ENCODE measurements around the gene BHLHA15.

- no peak for TF ChIP-seq PRDM1 (tag by site-specific recombination; IDR thresholded peaks at IDR 0.05)
- no peak for TF ChIP-seq ZNF677 (tag by site-specific recombination; IDR thresholded peaks at IDR 0.05)
- TF ChIP-seq CTCF (tag by site-specific recombination; IDR thresholded peaks at IDR 0.05): no peak
- no peak for TF ChIP-seq ZNF292 (tag by site-specific recombination; IDR thresholded peaks at IDR 0.05; ENCODE audit: borderline replicate concordance, low read depth)
- TF ChIP-seq SP2 (tag by site-specific recombination; IDR thresholded peaks at IDR 0.05): no peak
- no peak for TF ChIP-seq ZNF521 (tag by site-specific recombination; IDR thresholded peaks at IDR 0.05)
- no peak for TF ChIP-seq ZNF302 (tag by site-specific recombination; IDR thresholded peaks at IDR 0.05; ENCODE audit: low read depth)
- TF ChIP-seq REPIN1 (tag by site-specific recombination; IDR thresholded peaks at IDR 0.05; ENCODE audit: low read depth): no peak
- TF ChIP-seq ZNF692 (tag by site-specific recombination; IDR thresholded peaks at IDR 0.05): no peak
- no peak for TF ChIP-seq ZNF274 (IDR thresholded peaks at IDR 0.05; ENCODE audit: low read length)
- no peak for TF ChIP-seq ZNF274 (tag by site-specific recombination; IDR thresholded peaks at IDR 0.05; ENCODE audit: borderline replicate concordance)
- TF ChIP-seq ZNF174 (tag by site-specific recombination; IDR thresholded peaks at IDR 0.05): no peak
- no peak for TF ChIP-seq ZNF362 (tag by site-specific recombination; IDR thresholded peaks at IDR 0.05)
These were observed 21.7 kb upstream of the BHLHA15 start for GRCh38 chr7:98189559-98189958.

All from HEK293 (cell line).